HCT116 (cell line): Measurements from ENCODE around the gene ZNF575. TPM values are rescaled to one million over a fixed set of nuclear protein-coding genes. Genes with fewer than 3 reads are reported as not detected.

Source experiments
- ATAC-seq: fragments of 200-7000 bp; cut with Tn5 transposase; 2 replicates; pipeline ENCODE4 v1.9.1; 2020; ENCODE audit warnings: mild to moderate bottlenecking, moderate library complexity
- BruUV-seq: library from RNA; stranded (reverse); fragments of 400-500 nt; replicated peaks from 2 replicates; lab custom pipeline; 2021; lab: Mats Ljungman, UMichigan
- CTCF ChIA-PET: fragments of 300-600 bp; sonication (Branson Sonifier 250); formaldehyde crosslinking; loops from one replicate; lab custom pipeline; 2021; ENCODE audit warnings: antibody characterized with exemption; lab: Charles Lee
- POLR2A ChIA-PET: fragments of 300-600, 350-600 bp; sonication (Branson Sonifier 250); formaldehyde crosslinking; loops from one replicate; lab custom pipeline; 2021; ENCODE audit warnings: antibody characterized with exemption; lab: Charles Lee
- RAD21 ChIA-PET, 2 experiments: fragments of 300-600 bp; sonication (Branson Sonifier 250); formaldehyde crosslinking; loops; one replicate each; lab custom pipeline; 2023; ENCODE audit warnings: low total read pairs in 2 of 2; ENCODE audit not compliant: uncharacterized antibody in 2 of 2, unreplicated experiment in 2 of 2, low non-redundant PET in 1 of 2; lab: Charles Lee
- DNase-seq: peaks from one replicate; pipeline ENCODE4 v3.0.0-alpha.2; 2010; ENCODE audit warnings: low read depth, low spot score
- H2AFZ ChIP-seq: fragments of 200-600 bp; shearing (Covaris generic), sonication (generic); 2 replicates; pipeline ENCODE4 v1.6.1; 2017; ENCODE audit warnings: low read depth, mixed run types, mixed read lengths, antibody characterized with exemption, low read length; ENCODE audit not compliant: poor library complexity, severe bottlenecking
- H3K27ac ChIP-seq: 2 replicates; pipeline ENCODE4 v1.5.1; 2012; ENCODE audit warnings: low read depth, low read length
- H3K27me3 ChIP-seq: fragments of 200-600 bp; sonication (generic); 2 replicates; pipeline ENCODE4 v1.6.1; 2016; ENCODE audit warnings: mixed run types, low read length, mixed read lengths; ENCODE audit not compliant: insufficient read depth
- H3K36me3 ChIP-seq, 2 experiments: fragments of 200-500 bp in 1 of 2; fragments of 200-600 bp in 1 of 2; sonication (Bioruptor generic) in 1 of 2; sonication (generic) in 1 of 2; 2 replicates each; pipeline versions ENCODE4 v1.5.1 to v1.6.1; 2014 to 2016; ENCODE audit warnings: low read length in 2 of 2, inconsistent platforms in 1 of 2, mixed read lengths in 1 of 2, mixed run types in 1 of 2; ENCODE audit not compliant: insufficient read depth in 2 of 2, control insufficient read depth in 1 of 2
- H3K4me1 ChIP-seq, 2 experiments: fragments of 200-600 bp in 1 of 2; sonication (generic) in 1 of 2; 2 replicates each; pipeline versions ENCODE4 v1.5.1 to v1.6.1; 2012 to 2017; ENCODE audit warnings: low read length in 2 of 2, inconsistent platforms in 1 of 2, mild to moderate bottlenecking in 1 of 2, mixed read lengths in 1 of 2, mixed run types in 1 of 2, moderate library complexity in 1 of 2; ENCODE audit not compliant: insufficient read depth in 2 of 2, control insufficient read depth in 1 of 2
- H3K4me2 ChIP-seq: fragments of 200-600 bp; sonication (generic); 2 replicates; pipeline ENCODE4 v1.6.1; 2017; ENCODE audit warnings: mixed run types, low read length, mixed read lengths
- H3K4me3 ChIP-seq, 2 experiments: fragments of 200-600 bp in 1 of 2; sonication (generic) in 1 of 2; replicated peaks in 1 of 2; 2 replicates each; pipeline ENCODE4 v1.5.1; 2011 to 2016; ENCODE audit warnings: low read length in 2 of 2, control low read depth in 1 of 2, low read depth in 1 of 2, mild to moderate bottlenecking in 1 of 2, mixed read lengths in 1 of 2, mixed run types in 1 of 2
- H3K79me2 ChIP-seq: fragments of 200-600 bp; sonication (generic); 2 replicates; pipeline ENCODE4 v1.6.1; 2017; ENCODE audit warnings: mild to moderate bottlenecking, mixed run types, low read length, moderate library complexity, mixed read lengths; ENCODE audit not compliant: insufficient read depth
- H3K9ac ChIP-seq: fragments of 200-600 bp; sonication (generic); 2 replicates; pipeline ENCODE4 v1.6.1; 2016; ENCODE audit warnings: low read length, mixed read lengths
- H3K9me2 ChIP-seq: fragments of 200-600 bp; sonication (generic), shearing (Covaris generic); 2 replicates; pipeline ENCODE4 v1.6.1; 2017; ENCODE audit warnings: mixed run types, mild to moderate bottlenecking, moderate library complexity; ENCODE audit not compliant: insufficient read depth
- H3K9me3 ChIP-seq, 2 experiments: fragments of 200-500 bp in 1 of 2; fragments of 200-600 bp in 1 of 2; sonication (Bioruptor generic) in 1 of 2; sonication (generic) in 1 of 2; 2 replicates each; pipeline ENCODE4 v1.6.1; 2014 to 2017; ENCODE audit warnings: low read length in 2 of 2, mixed read lengths in 2 of 2, inconsistent platforms in 1 of 2, low read depth in 1 of 2, mild to moderate bottlenecking in 1 of 2, mixed run types in 1 of 2, moderate library complexity in 1 of 2; ENCODE audit not compliant: control insufficient read depth in 1 of 2, insufficient read depth in 1 of 2
- H4K20me1 ChIP-seq: fragments of 200-600 bp; sonication (generic), shearing (Covaris generic); 2 replicates; pipeline ENCODE4 v1.6.1; 2017; ENCODE audit warnings: mixed run types, mild to moderate bottlenecking, moderate library complexity; ENCODE audit not compliant: insufficient read depth
- CBX3 ChIP-seq: IDR thresholded peaks from 2 replicates; pipeline ENCODE4 v1.6.1; 2012; ENCODE audit warnings: low read depth
- EGR1 ChIP-seq: IDR thresholded peaks from 2 replicates; pipeline ENCODE4 v1.6.1; 2012; ENCODE audit warnings: low read depth
- ELF1 ChIP-seq: IDR thresholded peaks from 2 replicates; pipeline ENCODE4 v1.6.1; 2012; ENCODE audit warnings: low read depth, borderline replicate concordance
- EZH2 ChIP-seq: fragments of 200-600 bp; sonication (generic); IDR thresholded peaks from 2 replicates; pipeline ENCODE4 v1.6.1; 2017; ENCODE audit warnings: antibody characterized with exemption, mixed run types
- FOSL1 ChIP-seq: IDR thresholded peaks from 2 replicates; pipeline ENCODE4 v1.6.1; 2012; ENCODE audit warnings: low read depth
- POLR2A ChIP-seq: IDR thresholded peaks from 2 replicates; pipeline ENCODE4 v1.7.0; 2011; ENCODE audit warnings: borderline replicate concordance; ENCODE audit not compliant: insufficient read depth, insufficient read length; ENCODE audit errors: extremely low read depth
- RAD21 ChIP-seq: IDR thresholded peaks from 2 replicates; pipeline ENCODE4 v1.6.1; 2012; ENCODE audit warnings: low read depth, mild to moderate bottlenecking
- SIN3A ChIP-seq: IDR thresholded peaks from 2 replicates; pipeline ENCODE4 v1.6.1; 2012; ENCODE audit warnings: low read depth
- SP1 ChIP-seq: IDR thresholded peaks from 2 replicates; pipeline ENCODE4 v1.6.1; 2012; ENCODE audit warnings: low read depth
- SRF ChIP-seq: IDR thresholded peaks from 2 replicates; pipeline ENCODE4 v1.6.1; 2012; ENCODE audit warnings: low read depth
- TCF7L2 ChIP-seq: IDR thresholded peaks from 2 replicates; pipeline ENCODE4 v1.7.0; 2011; ENCODE audit warnings: borderline replicate concordance, inconsistent platforms; ENCODE audit not compliant: insufficient read depth, insufficient read length; ENCODE audit errors: extremely low read depth
- ZFX ChIP-seq: fragments of 450-650 bp; IDR thresholded peaks from 2 replicates; pipeline ENCODE4 v1.6.1; 2017
- ZNF274 ChIP-seq: fragments of 200-500 bp; sonication (Bioruptor generic); IDR thresholded peaks from 2 replicates; pipeline ENCODE4 v1.6.1; 2014; ENCODE audit warnings: mild to moderate bottlenecking, low read depth, low read length, inconsistent platforms
- intact Hi-C: fragments of 100-400 bp; cut with micrococcal nuclease; formaldehyde crosslinking; loops from 2 replicates; pipeline ENCODE4 v1.10.0; 2022
- total RNA-seq: library from RNA; stranded (reverse); gene quantifications from one replicate; pipeline ENCODE4 v1.2.1, GENCODE V29; 2021; ENCODE audit not compliant: unreplicated experiment
- TF ChIP-seq, protein P1 (sequence below), 3 experiments: fragments of 200-600 bp in 1 of 3; sonication (generic) in 1 of 3; IDR thresholded peaks in 2 of 3; conservative IDR thresholded peaks in 1 of 3; 2 replicates each; pipeline ENCODE4 v1.5.1; 2012 to 2017; ENCODE audit warnings: low read depth in 2 of 3, low read length in 2 of 3, antibody characterized with exemption in 1 of 3, borderline replicate concordance in 1 of 3, control low read depth in 1 of 3, mild to moderate bottlenecking in 1 of 3, mixed read lengths in 1 of 3, mixed run types in 1 of 3, moderate library complexity in 1 of 3; ENCODE audit not compliant: insufficient read depth in 1 of 3
- TF ChIP-seq, protein P2 (sequence below): IDR thresholded peaks from 2 replicates; pipeline ENCODE4 v1.6.1; 2011; ENCODE audit warnings: mild to moderate bottlenecking, low read length, moderate library complexity; ENCODE audit not compliant: insufficient replicate concordance; ENCODE audit errors: extremely low read depth

ZNF575 gene
- total RNA-seq, 1 experiment from 2014 or later: 1.9 TPM

- H3K9me3 ChIP-seq: no peaks in the 10 kb centered on the region
- no peak overlapping the region for H3K9ac ChIP-seq
- H3K4me3 ChIP-seq: no peak overlapping the region
- H3K4me1 ChIP-seq: no peaks in the 10 kb centered on the region
- POLR2A ChIA-PET: no interaction called here
- no TSS peak for BruUV-seq
- H3K27ac ChIP-seq: no peak overlapping the region
- DNase-seq: no peak
- H3K36me3 ChIP-seq: no peaks in the 10 kb centered on the region; a peak in 1 of 4 replicates
- no peaks in the 10 kb centered on the region for H3K79me2 ChIP-seq
- no peaks in the 10 kb centered on the region for H3K27me3 ChIP-seq
- CTCF ChIA-PET: interaction anchor here (1.4 kb wide), 1 partner anchor 44 kb away, joined by 3 read pairs; no protein-coding TSS in a partner anchor
- no peak overlapping the region for H2AFZ ChIP-seq
- RAD21 ChIA-PET: no interaction called here
- H4K20me1 ChIP-seq: no peaks in the 10 kb centered on the region
- ATAC-seq: no peak
- H3K4me2 ChIP-seq: no peak overlapping the region
- no peaks in the 10 kb centered on the region for H3K9me2 ChIP-seq
- TF ChIP-seq EZH2 (no peak), ELF1 (no peak), CBX3 (no peak), ZFX (no peak), TCF7L2 (no peak), FOSL1 (no peak), SP1 (no peak)
- intact Hi-C loops: no loop called here
Measured at GRCh38 chr19:43490759-43491158, 42.2 kb upstream of the ZNF575 start.

DNA sequence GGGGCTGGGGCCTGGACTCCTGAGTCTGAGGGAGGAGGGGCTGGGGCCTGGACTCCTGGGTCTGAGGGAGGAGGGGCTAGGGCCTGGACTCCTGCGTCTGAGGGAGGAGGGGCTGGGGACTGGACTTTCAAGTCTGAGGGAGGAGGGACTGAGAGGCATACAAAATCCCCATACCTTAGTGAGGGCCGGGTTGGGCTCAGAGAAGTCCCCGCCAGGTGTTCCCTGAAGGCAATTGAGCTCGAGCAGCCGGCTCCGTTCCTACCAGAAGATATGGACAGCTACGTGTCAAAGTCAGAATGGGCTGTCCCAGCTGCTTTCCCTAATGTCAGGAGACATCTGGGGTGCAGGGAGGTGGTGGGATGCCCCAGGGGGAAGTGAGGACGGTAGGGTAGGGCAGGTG lies 37.9 kb upstream of the ZNF575 start:
- ChIA-PET POLR2A (no interaction called here), RAD21 (no interaction called here), CTCF (interaction anchor here (0.6 kb wide), 1 partner anchor 22 kb away, joined by 4 read pairs; no protein-coding TSS in a partner anchor)
- BruUV-seq: no TSS peak
- no peaks in the 10 kb centered on the region for H4K20me1 ChIP-seq
- H3K4me1 ChIP-seq: no peaks in the 10 kb centered on the region
- DNase-seq: no peak
- H3K4me3 ChIP-seq: no peak overlapping the region
- no peak overlapping the region for H3K9ac ChIP-seq
- no peaks in the 10 kb centered on the region for H3K79me2 ChIP-seq
- H3K36me3 ChIP-seq: peaks cover 0 to 5% of the 10 kb centered on the region in 2 experiments; a peak in 2 of 4 replicates
- H3K27ac ChIP-seq: no peak overlapping the region
- no peaks in the 10 kb centered on the region for H3K27me3 ChIP-seq
- no peak for ATAC-seq
- no peak overlapping the region for H3K4me2 ChIP-seq
- H3K9me2 ChIP-seq: no peaks in the 10 kb centered on the region
- intact Hi-C loops: no loop called here
- H2AFZ ChIP-seq: no peak overlapping the region
- no peaks in the 10 kb centered on the region for H3K9me3 ChIP-seq
- TF ChIP-seq SIN3A (no peak), RAD21 (no peak), CBX3 (no peak), ZFX (no peak), TCF7L2 (no peak), EZH2 (no peak), SRF (no peak), POLR2A (no peak), ZNF274 (no peak), FOSL1 (no peak), ELF1 (no peak), EGR1 (no peak)
- TF ChIP-seq, protein P1, sequence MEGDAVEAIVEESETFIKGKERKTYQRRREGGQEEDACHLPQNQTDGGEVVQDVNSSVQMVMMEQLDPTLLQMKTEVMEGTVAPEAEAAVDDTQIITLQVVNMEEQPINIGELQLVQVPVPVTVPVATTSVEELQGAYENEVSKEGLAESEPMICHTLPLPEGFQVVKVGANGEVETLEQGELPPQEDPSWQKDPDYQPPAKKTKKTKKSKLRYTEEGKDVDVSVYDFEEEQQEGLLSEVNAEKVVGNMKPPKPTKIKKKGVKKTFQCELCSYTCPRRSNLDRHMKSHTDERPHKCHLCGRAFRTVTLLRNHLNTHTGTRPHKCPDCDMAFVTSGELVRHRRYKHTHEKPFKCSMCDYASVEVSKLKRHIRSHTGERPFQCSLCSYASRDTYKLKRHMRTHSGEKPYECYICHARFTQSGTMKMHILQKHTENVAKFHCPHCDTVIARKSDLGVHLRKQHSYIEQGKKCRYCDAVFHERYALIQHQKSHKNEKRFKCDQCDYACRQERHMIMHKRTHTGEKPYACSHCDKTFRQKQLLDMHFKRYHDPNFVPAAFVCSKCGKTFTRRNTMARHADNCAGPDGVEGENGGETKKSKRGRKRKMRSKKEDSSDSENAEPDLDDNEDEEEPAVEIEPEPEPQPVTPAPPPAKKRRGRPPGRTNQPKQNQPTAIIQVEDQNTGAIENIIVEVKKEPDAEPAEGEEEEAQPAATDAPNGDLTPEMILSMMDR (IDR thresholded peaks at IDR 0.05 in 2 of 3, conservative IDR thresholded peaks at IDR 0.05 in 1 of 3; ENCODE audit: borderline replicate concordance in 1 of 3, insufficient read depth in 1 of 3, low read depth in 2 of 3, low read length in 2 of 3): no peak
- TF ChIP-seq, protein P2, sequence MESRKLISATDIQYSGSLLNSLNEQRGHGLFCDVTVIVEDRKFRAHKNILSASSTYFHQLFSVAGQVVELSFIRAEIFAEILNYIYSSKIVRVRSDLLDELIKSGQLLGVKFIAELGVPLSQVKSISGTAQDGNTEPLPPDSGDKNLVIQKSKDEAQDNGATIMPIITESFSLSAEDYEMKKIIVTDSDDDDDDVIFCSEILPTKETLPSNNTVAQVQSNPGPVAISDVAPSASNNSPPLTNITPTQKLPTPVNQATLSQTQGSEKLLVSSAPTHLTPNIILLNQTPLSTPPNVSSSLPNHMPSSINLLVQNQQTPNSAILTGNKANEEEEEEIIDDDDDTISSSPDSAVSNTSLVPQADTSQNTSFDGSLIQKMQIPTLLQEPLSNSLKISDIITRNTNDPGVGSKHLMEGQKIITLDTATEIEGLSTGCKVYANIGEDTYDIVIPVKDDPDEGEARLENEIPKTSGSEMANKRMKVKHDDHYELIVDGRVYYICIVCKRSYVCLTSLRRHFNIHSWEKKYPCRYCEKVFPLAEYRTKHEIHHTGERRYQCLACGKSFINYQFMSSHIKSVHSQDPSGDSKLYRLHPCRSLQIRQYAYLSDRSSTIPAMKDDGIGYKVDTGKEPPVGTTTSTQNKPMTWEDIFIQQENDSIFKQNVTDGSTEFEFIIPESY: no peak
